ENCODE measurements around the gene RBMS3.
"Not testable (repeated sequence)": the region's sequence is repeated elsewhere in the genome, so short reads cannot be mapped to it uniquely, and the experiment has no call there.

RBMS3 gene

GRCh38 chr3:29393946-29394345 lies 113.1 kb downstream of the RBMS3 start:
- not testable (repeated sequence) for DNase-seq

- no peak for DNase-seq
Observed at GRCh38 chr3:29397406-29397805, 116.5 kb downstream of the RBMS3 start.

GRCh38 chr3:29398787-29399186 lies 117.9 kb downstream of the RBMS3 start:
- no peak for DNase-seq

DNA sequence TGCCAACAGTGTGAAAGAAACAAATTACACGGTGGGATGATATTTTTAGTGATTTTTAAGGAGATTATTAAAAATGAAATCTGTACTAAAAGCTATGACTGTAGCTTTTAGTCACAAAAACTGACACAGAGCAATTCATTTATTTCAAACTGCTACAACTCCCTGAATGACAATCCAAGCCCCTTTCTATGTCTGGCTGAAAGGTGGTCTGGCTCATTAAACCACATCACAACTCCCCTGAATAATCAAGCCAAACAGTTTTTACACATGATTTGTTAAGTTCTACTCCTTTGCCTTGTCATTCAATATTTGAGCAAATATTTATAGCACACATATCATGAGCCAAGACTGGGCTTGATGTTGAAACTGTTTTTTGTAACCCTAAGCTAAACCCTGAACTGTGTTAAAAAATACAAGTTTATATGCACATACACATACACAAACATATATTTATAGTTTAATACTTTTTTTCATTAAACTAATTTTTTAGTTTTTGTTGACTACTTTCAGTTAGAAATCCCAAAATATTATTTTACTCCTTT lies 125.5 kb downstream of the RBMS3 start:
- DNase-seq = no peak

DNA sequence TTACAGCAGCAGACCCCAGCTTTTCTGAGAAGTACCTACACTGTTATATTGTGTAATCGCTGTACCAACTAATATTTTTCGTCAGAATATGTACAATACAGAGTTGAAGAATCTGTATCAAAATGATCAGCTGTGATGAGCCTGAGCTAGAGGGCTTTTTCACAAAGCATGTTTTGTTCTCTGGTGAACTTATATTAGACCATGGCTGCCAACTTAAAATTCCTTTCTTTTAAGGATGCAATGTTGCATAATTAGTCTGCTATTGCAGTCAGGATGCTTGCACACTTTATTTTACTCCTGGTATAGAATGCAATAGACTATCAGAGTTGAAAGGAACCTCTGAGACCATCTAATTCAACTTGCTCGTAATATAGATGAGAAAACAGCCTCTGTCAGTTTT lies 127.8 kb downstream of the RBMS3 start:
- no peak for DNase-seq

GRCh38 chr3:29409409-29409808 lies 128.5 kb downstream of the RBMS3 start:
- no peak for DNase-seq

GRCh38 chr3:29410220-29410619 lies 129.3 kb downstream of the RBMS3 start:
- no peak for DNase-seq

DNA sequence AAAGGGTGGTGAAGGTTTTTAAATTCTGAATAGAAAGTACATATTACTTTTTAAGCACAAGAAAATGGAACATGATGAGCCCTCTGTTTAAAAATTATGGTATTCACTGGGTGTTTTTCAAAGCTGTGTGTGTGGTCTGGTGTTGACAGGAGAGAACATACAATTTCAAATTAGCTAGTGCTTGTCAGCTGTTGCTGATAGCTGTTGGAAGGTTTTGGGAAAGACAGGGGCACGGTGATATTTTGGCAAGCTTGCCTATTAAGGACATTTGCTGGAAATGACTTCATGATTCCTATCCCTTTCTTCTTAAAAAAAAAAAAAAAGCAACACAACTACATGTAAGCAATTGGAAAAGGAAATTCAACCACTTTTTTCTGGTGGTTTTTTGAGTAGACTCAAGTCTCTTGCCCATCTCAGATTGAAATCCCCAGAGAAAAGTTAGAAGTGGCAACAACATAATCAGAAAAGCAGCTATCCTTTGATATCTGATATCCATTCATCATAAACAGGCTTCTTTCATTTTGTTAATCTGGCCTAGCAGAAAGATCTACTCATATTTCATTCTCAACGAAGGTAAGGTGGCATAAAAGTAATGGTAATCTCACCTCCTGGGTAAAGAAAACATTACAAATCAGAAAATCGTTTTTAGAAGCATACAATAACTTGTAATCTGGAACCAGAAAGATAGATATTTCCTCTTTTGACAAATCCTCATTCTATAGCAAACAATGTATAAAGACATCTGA lies 130.0 kb downstream of the RBMS3 start:
- no peak for DNase-seq

- no peak for DNase-seq
Observed at GRCh38 chr3:29412110-29412509, 131.2 kb downstream of the RBMS3 start.

DNA sequence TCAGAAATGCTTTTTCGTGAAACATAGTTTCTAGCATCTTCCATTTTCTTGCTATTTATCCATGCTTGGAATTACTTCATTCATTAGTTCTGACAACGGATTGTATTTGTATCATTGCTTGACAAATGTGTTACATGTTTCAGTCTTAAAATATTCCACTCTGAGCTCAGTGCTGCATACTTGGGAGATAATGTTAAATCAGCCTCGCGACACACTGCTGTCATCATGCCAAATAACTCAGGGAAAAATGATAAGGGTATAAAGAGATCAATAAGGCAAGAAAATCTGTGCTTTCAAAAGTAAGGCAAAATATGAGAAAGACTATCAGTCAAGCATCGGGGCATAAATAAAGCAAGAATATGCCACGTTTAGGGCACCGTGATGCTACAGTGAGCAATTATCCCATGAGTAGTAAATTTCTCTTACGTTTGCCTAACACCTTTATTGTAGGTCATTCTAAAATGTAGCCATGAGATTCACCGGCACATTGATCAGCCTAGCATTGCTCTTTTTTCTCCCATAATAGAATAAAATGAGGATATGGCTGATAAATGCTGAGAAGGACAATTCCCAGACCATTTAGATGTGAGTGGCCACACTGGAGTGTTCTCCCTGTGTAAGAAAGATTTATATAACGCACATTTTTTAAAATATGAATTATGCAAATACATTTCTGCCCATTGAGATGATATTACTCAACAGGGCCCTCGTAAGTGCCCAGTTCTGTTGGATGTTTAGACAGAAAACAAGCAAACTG lies 133.8 kb downstream of the RBMS3 start:
- DNase-seq = no peak

DNA sequence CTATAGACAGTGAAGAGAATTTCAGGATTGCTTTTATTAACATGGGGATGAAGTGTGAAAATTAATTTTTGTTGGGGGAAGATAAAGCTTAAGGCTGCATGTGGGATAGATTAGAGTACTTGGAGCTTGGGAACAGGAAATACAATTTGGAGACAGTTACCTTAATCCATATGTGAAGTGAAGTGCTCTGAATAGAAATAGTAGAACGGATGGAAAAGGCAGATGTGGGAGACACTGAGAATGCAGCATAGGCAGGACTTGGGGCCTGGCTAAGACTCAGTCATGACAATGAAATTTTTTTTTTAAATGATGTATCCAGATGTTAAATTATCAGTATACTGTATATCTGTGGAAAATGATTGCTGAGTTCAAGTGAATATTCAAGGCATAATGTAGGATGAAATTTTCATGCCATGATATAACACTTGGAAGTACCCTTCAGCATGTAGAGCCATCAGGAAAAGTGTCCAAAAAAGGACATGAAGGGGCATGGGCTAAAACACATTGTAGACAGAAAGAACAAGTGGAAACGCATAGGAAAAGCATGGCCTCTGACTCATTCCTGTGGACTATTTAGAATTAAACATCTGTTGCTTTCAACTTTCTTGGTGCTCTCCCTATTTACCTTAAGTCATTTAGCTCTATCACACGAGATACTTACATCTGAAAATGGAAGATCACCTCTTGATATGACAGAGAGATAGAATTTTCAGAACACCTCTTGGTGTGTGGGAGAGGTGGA lies 134.8 kb downstream of the RBMS3 start:
- no peak for DNase-seq

GRCh38 chr3:29416514-29416913 lies 135.6 kb downstream of the RBMS3 start:
- no peak for DNase-seq

DNA sequence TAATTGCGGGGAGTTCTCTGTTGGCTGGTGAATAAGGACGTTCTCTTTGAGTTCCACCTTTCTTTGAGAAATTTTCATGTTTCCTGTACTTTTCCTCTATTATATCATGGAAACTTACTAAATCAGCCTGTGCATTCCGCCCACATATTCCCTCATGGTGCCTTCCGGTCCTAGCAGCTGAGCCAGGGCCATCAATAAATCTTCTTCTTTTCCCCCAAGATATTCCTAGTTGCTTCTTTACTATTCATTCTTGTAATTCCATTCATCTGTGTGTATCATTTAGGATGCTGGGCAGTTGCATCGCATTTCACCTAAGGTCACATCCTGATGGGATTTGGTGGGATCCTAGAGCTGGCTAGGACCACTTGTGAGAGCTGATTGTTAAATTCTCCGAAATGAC lies 139.2 kb downstream of the RBMS3 start:
- no peak for DNase-seq

DNA sequence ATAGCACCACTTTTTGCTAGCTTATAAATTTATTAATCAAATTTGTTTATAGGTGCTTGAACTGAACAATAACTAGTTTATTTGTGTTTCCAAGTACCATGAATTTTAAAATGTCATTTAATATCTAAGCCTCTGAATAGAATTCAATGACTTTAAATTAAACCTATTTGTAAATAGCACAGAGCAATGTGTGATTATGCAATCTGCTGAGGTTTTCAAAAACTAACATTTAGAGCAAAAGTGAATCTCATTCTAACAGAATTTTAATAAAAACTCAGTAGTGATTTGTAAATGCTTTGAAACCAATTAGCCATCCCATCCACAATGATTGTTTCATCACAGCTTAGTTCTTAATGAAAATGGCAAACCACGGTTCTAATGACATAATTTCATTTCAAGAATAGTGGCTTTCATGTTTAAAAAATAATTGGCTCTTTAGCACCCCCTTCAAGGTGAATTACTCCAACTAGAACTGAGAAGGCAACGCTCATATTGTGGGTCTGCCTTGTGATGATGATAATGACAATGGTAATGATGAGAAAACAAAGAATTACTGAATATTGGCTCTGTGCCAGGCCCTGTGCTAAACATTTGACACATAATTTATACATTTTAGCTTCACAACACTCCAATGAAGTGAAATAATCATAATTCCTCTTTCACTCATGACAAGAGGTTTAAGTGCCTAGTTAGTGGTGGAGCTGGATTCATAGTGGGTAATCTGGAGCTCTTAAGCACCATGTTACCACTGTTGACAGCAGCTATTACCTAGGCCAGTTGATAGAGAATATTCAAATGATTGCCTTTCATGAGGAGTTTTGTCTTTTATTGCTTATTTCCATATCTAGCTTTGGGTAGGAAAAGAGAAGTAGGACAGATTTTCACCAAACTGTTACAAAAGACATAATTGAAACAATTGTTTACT lies 145.7 kb downstream of the RBMS3 start:
- DNase-seq = no peak

GRCh38 chr3:29427266-29428103 lies 146.6 kb downstream of the RBMS3 start:
- no peak for DNase-seq

- no peak for DNase-seq
Observed at GRCh38 chr3:29429055-29429679, 148.3 kb downstream of the RBMS3 start.

DNA sequence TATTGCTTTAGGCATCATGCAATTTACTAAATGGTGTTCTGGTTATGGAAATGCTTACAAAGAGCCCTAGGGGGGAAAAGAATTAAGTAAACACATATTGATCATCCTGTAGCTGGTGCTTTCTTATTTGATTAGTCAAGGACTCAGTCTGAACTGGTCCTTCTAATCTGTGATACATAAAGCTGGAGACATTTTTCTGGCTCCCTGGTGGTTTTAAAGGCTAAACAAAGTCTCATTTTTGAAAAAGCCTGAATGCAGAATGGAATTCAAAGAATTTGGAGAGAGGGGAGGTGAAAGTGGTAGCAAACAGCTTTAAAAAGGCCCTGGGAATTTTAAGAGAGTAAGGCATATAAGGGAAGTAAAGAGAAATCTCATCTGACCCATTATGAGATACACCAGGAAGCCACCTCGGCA lies 149.7 kb downstream of the RBMS3 start:
- DNase-seq = no peak

- DNase-seq = no peak
Observed at GRCh38 chr3:29436612-29437323, 155.9 kb downstream of the RBMS3 start.

DNA sequence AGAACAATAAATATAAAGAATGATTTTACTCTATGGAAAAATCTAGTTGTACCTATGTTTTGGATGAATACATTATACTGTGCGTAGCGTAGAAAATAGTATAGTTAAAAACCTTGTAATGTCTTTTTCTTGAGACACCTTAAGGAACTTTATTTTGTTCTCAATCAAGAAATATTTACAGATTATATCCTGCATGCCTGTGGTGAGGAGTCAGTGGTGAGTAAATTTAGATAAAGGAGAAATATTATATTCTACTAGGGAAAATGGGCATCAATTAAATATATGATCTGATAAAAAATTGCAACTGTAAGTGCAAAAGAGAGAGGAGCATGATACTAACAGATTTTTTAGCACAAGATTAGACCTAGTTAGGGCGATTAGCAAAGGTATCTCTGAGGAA lies 157.7 kb downstream of the RBMS3 start:
- DNase-seq = no peak

Data from NCI-H774 (cell line).